PC-9 (cell line): ENCODE results near the gene CDS2. TPM values are rescaled to one million over a fixed set of nuclear protein-coding genes. Genes with fewer than 3 reads are reported as not detected.
A peak's percentile ranks its signal among the peaks of the same experiment; 100 is the strongest.

ENCODE experiments used
- BruUV-seq: library from RNA; stranded (reverse); fragments of 400-500 nt; replicated peaks from 2 replicates; lab custom pipeline; 2021; lab: Mats Ljungman, UMichigan
- CTCF ChIA-PET: fragments of 300-600 bp; sonication (Branson Sonifier 250); formaldehyde crosslinking; loops from one replicate; lab custom pipeline; 2022; ENCODE audit warnings: antibody characterized with exemption; lab: Charles Lee
- POLR2A ChIA-PET: fragments of 300-600 bp; sonication (Branson Sonifier 250); formaldehyde crosslinking; loops from one replicate; lab custom pipeline; 2022; ENCODE audit warnings: antibody characterized with exemption; ENCODE audit not compliant: unreplicated experiment; lab: Charles Lee
- DNase-seq, 2 experiments: peaks; one replicate each; pipeline versions ENCODE4 v3.0.0 to v3.0.0-alpha.2; 2015 to 2022; ENCODE audit warnings: mixed read lengths in 1 of 2
- H2AFZ ChIP-seq: fragments of 200-600 bp; sonication (generic); 2 replicates; pipeline ENCODE4 v1.8.1; 2017; ENCODE audit warnings: antibody characterized with exemption
- H3F3A ChIP-seq: fragments of 200-600 bp; sonication (generic); 2 replicates; pipeline ENCODE4 v1.8.1; 2017; ENCODE audit warnings: antibody characterized with exemption, mild to moderate bottlenecking, low read depth; ENCODE audit not compliant: insufficient read depth
- H3K27ac ChIP-seq: fragments of 200-600 bp; sonication (generic); 2 replicates; pipeline ENCODE4 v1.6.1; 2016; ENCODE audit warnings: mixed run types
- H3K27me3 ChIP-seq: fragments of 200-600 bp; sonication (generic); 2 replicates; pipeline ENCODE4 v1.6.1; 2016; ENCODE audit warnings: low read depth, mixed run types; ENCODE audit not compliant: insufficient read depth
- H3K36me3 ChIP-seq: fragments of 200-600 bp; sonication (generic); 2 replicates; pipeline ENCODE4 v1.6.1; 2016; ENCODE audit warnings: low read depth, mixed run types
- H3K4me1 ChIP-seq: fragments of 200-600 bp; sonication (generic); replicated peaks from 2 replicates; pipeline ENCODE4 v1.6.1; 2016; ENCODE audit warnings: mixed run types; ENCODE audit not compliant: insufficient read depth
- H3K4me2 ChIP-seq: fragments of 200-600 bp; sonication (generic); 2 replicates; pipeline ENCODE4 v1.6.1; 2017; ENCODE audit warnings: mixed run types
- H3K4me3 ChIP-seq: fragments of 200-600 bp; sonication (generic); 2 replicates; pipeline ENCODE4 v1.6.1; 2016; ENCODE audit warnings: mixed run types
- H3K79me2 ChIP-seq: fragments of 200-600 bp; sonication (generic); 2 replicates; pipeline ENCODE4 v1.6.1; 2017; ENCODE audit warnings: low read depth, mixed run types
- H3K9me2 ChIP-seq: fragments of 200-600 bp; sonication (generic); 2 replicates; pipeline ENCODE4 v1.8.1; 2017; ENCODE audit warnings: mild to moderate bottlenecking; ENCODE audit not compliant: insufficient read depth
- H3K9me3 ChIP-seq: fragments of 200-600 bp; sonication (generic); 2 replicates; pipeline ENCODE4 v1.8.1; 2016; ENCODE audit warnings: low read depth; ENCODE audit not compliant: insufficient read depth
- H4K20me1 ChIP-seq: fragments of 200-600 bp; sonication (generic); 2 replicates; pipeline ENCODE4 v1.8.1; 2017; ENCODE audit not compliant: insufficient read depth
- EZH2 ChIP-seq: fragments of 200-600 bp; sonication (generic); IDR thresholded peaks from 2 replicates; pipeline ENCODE4 v1.8.0; 2017; ENCODE audit warnings: antibody characterized with exemption, low read depth
- intact Hi-C: fragments of 100-400 bp; cut with micrococcal nuclease; formaldehyde crosslinking; loops from one replicate; pipeline ENCODE4 v1.10.0; 2022; ENCODE audit not compliant: unreplicated experiment
- total RNA-seq: library from RNA; stranded (reverse); gene quantifications from 2 replicates; pipeline ENCODE4 v1.2.3, GENCODE V29; 2021
- TF ChIP-seq, protein P1 (sequence below): fragments of 200-600 bp; sonication (generic); conservative IDR thresholded peaks from 2 replicates; pipeline ENCODE4 v1.6.1; 2017; ENCODE audit warnings: mixed run types, antibody characterized with exemption, mild to moderate bottlenecking, moderate library complexity

The CDS2 gene
- total RNA-seq, 1 experiment from 2014 or later: 42.8 TPM

DNA sequence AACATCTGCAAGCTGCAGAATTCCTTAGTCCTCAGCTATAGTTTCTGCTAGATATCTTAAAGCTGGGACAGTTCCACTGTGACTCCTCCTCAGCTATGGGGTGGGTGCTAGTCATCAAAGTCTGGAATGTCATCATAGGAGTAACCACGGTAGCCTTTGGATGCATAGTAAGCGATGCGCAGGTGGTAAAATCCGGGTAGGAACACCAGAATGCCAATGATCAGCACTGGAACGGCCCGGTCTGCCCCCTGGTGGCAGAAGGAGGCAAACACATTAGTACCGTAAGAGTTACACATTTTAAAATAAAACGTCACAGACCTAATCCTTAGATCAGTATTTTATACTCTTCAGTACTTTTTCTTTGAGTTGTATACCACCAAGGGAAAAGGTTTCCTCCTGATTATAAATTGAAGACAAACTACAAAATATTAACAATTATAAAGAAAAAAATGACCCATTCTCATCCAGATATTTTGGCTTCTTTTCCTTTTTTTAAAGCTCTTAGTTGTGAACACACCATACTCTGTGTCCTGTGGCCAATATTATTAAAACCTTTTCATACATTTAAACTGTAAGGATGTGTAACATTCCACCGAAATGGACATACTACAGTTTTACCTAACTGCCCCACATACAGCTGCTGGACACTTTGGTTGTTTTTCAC lies 26.0 kb upstream of the CDS2 start:
- H3K79me2 ChIP-seq: no peaks in the 10 kb centered on the region
- H3K27ac ChIP-seq: peak overlapping the region; percentile 64
- H3K36me3 ChIP-seq: peaks cover 42% of the 10 kb centered on the region
- peaks cover 11% of the 10 kb centered on the region; the same call in 1 of the 2 replicates for H3F3A ChIP-seq
- H3K4me3 ChIP-seq: no peak overlapping the region
- no peak overlapping the region for H2AFZ ChIP-seq
- ChIA-PET CTCF (interaction anchor here (0.5 to 1.4 kb wide), 5 partner anchors 35 to 301 kb away, joined by 3 to 6 read pairs (median 3); no protein-coding TSS in a partner anchor), POLR2A (interaction anchor here (0.6 to 0.7 kb wide), 2 partner anchors 26 to 57 kb away, joined by 3 read pairs; no protein-coding TSS in a partner anchor)
- TF ChIP-seq EZH2: no peak
- TF ChIP-seq, protein P1, sequence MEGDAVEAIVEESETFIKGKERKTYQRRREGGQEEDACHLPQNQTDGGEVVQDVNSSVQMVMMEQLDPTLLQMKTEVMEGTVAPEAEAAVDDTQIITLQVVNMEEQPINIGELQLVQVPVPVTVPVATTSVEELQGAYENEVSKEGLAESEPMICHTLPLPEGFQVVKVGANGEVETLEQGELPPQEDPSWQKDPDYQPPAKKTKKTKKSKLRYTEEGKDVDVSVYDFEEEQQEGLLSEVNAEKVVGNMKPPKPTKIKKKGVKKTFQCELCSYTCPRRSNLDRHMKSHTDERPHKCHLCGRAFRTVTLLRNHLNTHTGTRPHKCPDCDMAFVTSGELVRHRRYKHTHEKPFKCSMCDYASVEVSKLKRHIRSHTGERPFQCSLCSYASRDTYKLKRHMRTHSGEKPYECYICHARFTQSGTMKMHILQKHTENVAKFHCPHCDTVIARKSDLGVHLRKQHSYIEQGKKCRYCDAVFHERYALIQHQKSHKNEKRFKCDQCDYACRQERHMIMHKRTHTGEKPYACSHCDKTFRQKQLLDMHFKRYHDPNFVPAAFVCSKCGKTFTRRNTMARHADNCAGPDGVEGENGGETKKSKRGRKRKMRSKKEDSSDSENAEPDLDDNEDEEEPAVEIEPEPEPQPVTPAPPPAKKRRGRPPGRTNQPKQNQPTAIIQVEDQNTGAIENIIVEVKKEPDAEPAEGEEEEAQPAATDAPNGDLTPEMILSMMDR: peak; percentile 93
- intact Hi-C loops: loop anchor here (1.0 to 5.0 kb wide), 4 partner anchors 40 to 494 kb away; partner anchors contain the start of gene SLC23A2
- no peak overlapping the region for H3K4me2 ChIP-seq
- no peaks in the 10 kb centered on the region for H4K20me1 ChIP-seq
- H3K9me3 ChIP-seq: no peaks in the 10 kb centered on the region
- H3K4me1 ChIP-seq: 0 out of 2 replicates have a peak, but pooled peaks cover 4% of the 10 kb centered on the region
- BruUV-seq: no TSS peak
- H3K27me3 ChIP-seq: no peaks in the 10 kb centered on the region
- H3K9me2 ChIP-seq: no peaks in the 10 kb centered on the region
- DNase-seq: peak; percentile 56 to 72

DNA sequence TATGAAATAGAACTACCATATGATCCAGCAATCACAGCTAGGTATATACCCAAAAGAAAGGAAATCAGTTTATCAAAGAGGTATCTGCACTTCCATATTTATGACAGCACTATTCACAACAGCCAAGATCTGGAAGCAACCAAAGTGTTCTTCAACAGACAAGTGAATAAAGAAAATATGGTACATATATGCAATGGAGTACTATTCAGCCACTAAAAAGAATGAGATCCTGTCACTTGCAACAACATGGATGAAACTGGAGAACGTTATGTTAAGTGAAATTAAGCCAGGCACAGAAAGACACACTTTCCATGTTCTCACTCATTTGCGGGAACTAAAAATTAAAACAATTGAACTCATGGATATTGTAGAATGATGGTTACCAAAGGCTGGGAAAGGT lies 22.3 kb upstream of the CDS2 start:
- no peaks in the 10 kb centered on the region for H3K9me3 ChIP-seq
- no peak overlapping the region for H3K4me2 ChIP-seq
- TF ChIP-seq, protein P1: no peak
- TF ChIP-seq EZH2: no peak
- BruUV-seq: no TSS peak
- no peak overlapping the region for H2AFZ ChIP-seq
- peaks cover 14% of the 10 kb centered on the region; the same call in 1 of the 2 replicates for H3F3A ChIP-seq
- H4K20me1 ChIP-seq: no peaks in the 10 kb centered on the region
- peaks cover 43% of the 10 kb centered on the region for H3K36me3 ChIP-seq
- DNase-seq: no peak
- no peak overlapping the region for H3K4me3 ChIP-seq
- ChIA-PET POLR2A (no interaction called here), CTCF (no interaction called here)
- intact Hi-C loops: loop anchor here (5.0 kb wide), 1 partner anchor 497 kb away; no protein-coding TSS in a partner anchor
- no peaks in the 10 kb centered on the region for H3K79me2 ChIP-seq
- H3K27me3 ChIP-seq: no peaks in the 10 kb centered on the region
- no peaks in the 10 kb centered on the region for H3K9me2 ChIP-seq
- H3K27ac ChIP-seq: no peak overlapping the region
- H3K4me1 ChIP-seq: 0 out of 2 replicates have a peak, but pooled peaks cover 4% of the 10 kb centered on the region

DNA sequence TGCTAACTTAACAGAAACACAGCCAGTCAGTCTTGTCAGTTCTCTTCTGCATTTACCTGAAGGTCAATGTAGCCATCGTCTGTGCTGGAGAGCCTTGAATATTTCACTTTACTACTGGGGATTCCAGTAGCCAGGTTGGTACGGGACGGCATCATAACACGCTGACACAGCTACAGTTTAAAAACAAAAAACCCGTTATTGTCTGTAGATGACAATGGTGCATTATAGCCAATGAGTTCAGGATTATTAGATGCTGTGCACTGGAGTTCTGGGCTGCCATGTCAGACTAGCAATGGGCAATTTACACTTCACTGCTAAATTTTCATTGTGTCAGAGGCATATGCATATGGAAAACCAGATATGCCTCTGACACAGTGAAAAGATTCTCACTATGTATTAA lies 17.5 kb upstream of the CDS2 start:
- intact Hi-C loops: no loop called here
- Histone ChIP-seq H2AFZ (no peak overlapping the region), H3K27ac (no peak overlapping the region), H3F3A (peaks cover 28% of the 10 kb centered on the region), H3K36me3 (peaks cover 18% of the 10 kb centered on the region; the same call in 1 of the 2 replicates), H4K20me1 (no peaks in the 10 kb centered on the region), H3K4me3 (no peak overlapping the region), H3K9me2 (no peaks in the 10 kb centered on the region), H3K27me3 (no peaks in the 10 kb centered on the region), H3K79me2 (peaks cover 18% of the 10 kb centered on the region), H3K4me2 (no peak overlapping the region), H3K4me1 (peaks cover 15% of the 10 kb centered on the region), H3K9me3 (no peaks in the 10 kb centered on the region)
- CTCF ChIA-PET: no interaction called here
- TF ChIP-seq, protein P1: no peak
- TF ChIP-seq EZH2: no peak
- POLR2A ChIA-PET: no interaction called here
- peak in 1 of 2 experiments; percentile 18 for DNase-seq
- BruUV-seq: no TSS peak
